GM21423 (cell line): ENCODE data around the gene TMEM269.
A peak's percentile ranks its signal among the peaks of the same experiment; 100 is the strongest.

Experiments used
- ATAC-seq: cut with Tn5 transposase; IDR thresholded peaks from one replicate; pipeline ENCODE4 v1.9.1; 2021; ENCODE audit warnings: mild to moderate bottlenecking, moderate library complexity; ENCODE audit not compliant: unreplicated experiment

The TMEM269 gene

DNA sequence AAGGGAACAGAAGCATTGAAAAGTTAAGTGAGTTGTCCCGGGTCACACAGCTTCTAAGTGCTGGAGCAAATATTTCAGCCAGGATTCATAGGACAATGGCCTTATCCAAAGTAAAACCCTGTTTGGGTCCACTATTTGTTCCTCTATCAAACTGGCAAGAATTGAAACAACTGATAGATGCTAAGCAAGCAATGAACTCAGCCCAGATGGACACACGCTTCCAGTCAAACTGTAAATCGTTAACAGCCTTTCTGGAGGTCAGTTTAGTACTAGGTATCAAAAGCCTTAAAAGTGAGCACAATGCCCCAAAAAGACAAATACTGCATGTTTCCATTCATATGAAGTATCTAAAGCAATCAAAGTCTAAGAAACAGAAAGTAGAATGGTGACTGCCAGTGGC lies 33.2 kb downstream of the TMEM269 start:
- ATAC-seq: no peak

DNA sequence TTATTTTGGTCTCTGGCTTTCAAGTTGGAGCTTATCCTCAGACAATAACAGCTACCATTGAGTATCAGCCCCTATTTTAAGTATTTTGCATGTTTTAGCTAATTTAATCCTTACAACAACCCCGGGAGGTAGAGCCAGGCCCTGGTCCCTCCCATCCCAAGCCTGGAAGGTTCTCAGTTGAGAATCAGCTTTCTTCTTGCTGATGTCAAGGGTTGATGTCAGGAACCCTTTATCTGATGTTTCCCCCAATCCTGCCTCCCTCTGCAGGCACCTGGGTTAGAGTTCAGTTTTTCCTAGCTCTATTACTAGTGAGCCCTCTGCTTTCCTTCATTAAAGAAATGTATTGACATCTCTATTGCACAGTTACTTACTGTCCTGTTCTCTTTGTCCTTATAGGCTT lies 36.0 kb downstream of the TMEM269 start:
- no peak for ATAC-seq

- ATAC-seq: no peak
Observed at GRCh38 chr1:42821690-42822089, 36.9 kb downstream of the TMEM269 start.

- ATAC-seq: no peak
Observed at GRCh38 chr1:42822800-42823392, 38.1 kb downstream of the TMEM269 start.

- no peak for ATAC-seq
Observed at GRCh38 chr1:42824481-42825035, 39.8 kb downstream of the TMEM269 start.

GRCh38 chr1:42825036-42825851 lies 40.5 kb downstream of the TMEM269 start:
- no peak for ATAC-seq

DNA sequence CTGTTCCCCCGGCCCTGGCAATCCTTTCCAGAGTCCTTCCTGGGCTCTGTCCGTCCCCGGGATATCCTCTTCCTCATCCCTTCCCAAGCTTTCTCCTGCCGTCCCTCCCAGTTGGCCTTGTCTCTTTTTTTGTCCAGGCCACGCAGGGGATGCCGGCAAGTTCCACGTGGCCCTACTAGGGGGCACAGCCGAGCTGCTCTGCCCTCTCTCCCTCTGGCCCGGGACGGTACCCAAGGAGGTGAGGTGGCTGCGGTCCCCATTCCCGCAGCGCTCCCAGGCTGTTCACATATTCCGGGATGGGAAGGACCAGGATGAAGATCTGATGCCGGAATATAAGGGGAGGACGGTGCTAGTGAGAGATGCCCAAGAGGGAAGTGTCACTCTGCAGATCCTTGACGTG lies 45.8 kb downstream of the TMEM269 start:
- ATAC-seq: no peak

DNA sequence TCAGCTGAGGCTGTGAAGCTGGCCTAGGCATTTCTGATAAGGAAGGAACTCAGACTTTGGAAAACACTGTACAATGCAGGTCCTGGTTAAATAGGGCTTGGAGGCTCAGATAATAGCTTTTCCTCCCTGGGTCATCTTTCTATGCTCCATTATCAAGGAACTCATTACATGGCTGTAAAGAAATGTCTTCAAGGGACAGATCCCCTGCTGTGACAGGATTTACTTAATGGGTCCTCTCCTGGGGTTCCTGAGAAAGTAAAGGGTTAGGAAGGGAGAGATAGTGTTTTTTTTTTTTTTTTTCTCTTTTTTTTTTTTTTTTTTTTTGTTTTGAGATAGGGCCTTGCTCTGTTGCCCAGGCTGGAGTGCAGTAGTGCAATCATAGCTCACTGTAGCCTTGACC lies 46.5 kb downstream of the TMEM269 start:
- no peak for ATAC-seq

- no peak for ATAC-seq
Observed at GRCh38 chr1:42832641-42833240, 48.0 kb downstream of the TMEM269 start.

- ATAC-seq: no peak
Observed at GRCh38 chr1:42833981-42834380, 49.2 kb downstream of the TMEM269 start.

DNA sequence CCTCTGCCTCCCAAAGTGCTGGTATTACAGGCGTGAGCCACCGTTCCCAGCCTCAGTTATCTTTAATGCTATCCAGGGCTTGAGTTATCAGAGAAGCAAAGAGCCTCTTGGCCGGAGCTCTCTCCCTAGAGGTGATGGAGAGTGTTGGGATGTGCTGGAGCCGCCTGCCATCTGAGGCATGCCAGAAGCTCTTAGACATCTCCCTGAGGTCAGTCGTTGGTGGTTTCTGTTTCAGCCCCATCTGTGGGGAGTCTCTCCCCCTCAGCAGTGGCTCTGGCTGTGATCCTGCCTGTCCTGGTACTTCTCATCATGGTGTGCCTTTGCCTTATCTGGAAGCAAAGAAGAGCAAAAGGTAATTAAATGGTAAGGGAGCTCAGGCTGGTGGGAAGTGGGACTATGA lies 50.0 kb downstream of the TMEM269 start:
- ATAC-seq: no peak

DNA sequence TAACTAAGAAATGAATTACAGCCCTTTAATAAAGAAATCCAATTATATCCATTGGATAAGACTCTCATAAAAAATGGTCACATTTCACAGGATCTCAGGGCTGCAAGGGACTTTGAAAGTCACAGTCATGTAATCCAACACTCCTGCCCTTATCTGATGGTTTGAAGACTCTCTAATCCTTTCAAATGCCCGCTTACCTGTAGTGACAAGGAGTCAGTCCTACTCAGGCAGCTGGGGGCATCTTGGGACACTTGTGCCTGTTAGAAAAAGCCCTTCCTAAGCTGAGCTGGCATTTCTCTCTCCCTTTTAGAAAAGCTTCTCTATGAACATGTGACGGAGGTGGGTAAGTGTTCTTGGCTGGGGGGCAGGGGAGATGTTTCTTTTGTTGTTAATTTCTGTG lies 50.6 kb downstream of the TMEM269 start:
- no peak for ATAC-seq

DNA sequence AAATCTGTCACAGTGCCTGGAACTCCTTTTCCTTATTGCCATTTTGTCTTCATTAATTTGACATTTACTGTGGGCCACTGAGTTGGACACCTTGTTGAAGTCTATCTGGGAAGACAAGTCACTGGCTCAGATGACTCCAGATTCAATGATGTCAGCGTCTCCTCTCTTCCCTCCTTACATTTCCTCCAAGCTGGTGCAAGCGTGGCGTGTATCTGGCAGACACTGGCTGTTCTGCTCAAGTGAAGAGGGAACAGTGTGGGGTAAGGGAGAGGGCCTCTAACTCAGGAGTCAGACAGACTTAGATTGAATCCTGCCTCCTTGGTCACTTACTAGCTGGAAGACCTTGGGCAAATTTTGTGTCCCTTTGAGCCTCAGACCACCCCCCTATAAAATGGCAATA lies 52.9 kb downstream of the TMEM269 start:
- ATAC-seq: no peak

DNA sequence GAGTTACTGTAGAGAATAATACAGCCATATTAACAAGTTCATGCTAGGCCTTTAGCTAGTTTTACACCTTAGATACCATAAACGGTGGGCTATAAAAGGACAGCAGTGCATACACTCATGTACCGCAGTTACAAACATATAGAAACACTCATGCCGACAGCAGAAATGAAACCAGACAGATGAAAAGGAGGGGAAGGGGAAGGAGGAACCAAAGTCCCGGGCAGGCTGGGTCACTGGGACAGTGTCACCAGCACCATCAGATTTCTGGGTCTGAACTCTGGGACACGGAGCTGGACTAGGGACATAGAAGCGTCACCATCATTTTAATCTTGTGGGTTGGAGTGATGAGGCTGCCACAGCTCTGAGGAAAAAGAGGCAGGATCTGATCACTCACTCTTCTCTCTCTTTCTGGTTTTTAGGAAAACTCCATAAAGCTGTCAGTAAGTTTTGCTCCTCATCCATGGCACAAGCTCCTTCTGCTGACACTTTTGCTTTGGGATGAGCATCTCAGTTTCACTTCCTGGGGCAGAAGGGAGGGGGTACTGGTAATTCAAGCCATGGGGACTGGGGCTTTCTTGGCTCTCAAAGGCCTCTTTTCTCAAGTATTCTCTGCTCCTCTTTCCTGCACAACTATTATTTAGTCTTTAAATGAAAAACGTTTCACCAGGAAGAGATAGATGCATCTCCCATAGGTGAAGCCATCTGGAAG lies 53.8 kb downstream of the TMEM269 start:
- ATAC-seq: no peak

DNA sequence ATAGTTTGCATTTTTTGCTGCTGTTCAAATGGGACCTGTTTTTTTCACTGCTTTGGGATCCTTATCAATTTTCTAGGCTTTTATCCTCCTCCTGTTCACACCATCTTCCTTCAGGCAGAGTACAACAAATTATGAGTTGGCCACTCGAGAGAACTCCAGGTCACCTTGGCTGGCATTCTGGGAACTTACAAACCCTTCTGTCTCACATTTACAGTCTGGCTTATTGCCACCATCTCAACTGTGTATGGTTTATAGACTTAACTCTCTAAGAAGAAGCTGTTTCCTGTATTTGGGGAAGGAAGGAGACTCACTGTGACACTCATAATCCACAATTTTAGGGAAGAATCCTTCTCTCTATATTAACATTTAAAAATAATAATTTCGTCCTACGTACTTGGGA lies 56.2 kb downstream of the TMEM269 start:
- no peak for ATAC-seq

GRCh38 chr1:42841440-42842147 lies 56.8 kb downstream of the TMEM269 start:
- ATAC-seq: no peak

DNA sequence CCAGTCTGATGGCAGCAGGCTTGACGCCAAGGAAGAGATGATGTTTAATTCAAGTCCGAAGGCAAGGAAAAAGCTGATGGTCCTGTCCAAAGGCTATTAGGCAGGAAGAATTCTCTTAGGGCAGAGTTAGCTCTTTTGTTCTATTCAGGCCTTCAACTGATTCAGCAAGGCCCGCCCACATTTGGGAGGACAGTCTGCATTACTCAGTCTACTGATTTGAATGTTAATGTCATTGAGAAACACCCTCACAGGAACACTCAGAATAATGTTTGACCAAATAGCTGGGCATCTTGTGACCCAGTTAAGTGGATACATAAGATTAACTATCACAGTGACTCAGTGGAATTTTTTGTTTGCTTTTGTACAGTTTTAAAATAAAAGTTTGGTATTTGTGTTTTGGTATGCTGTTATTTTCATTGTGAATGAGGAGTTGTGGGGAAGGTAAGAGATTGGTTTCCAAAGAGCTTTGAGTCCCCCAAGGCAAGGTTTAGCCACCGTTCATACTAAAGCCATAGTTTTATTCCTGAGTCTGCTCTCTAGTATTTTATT lies 59.9 kb downstream of the TMEM269 start:
- ATAC-seq: no peak

DNA sequence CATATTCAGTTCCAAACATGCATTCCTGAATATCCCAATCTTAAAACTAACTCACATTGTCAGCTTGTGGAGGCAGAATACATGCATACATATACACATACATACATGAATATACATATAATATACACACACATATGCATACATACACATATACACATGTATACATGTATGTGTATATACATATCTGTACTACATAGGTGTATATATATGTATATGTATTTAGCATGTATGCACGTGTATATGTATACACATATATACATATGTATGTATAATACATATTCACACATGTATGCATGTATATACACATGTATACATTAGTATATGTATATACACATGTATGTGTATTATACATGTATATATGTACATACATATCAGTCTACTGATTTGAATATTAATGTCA lies 60.4 kb downstream of the TMEM269 start:
- ATAC-seq: no peak

DNA sequence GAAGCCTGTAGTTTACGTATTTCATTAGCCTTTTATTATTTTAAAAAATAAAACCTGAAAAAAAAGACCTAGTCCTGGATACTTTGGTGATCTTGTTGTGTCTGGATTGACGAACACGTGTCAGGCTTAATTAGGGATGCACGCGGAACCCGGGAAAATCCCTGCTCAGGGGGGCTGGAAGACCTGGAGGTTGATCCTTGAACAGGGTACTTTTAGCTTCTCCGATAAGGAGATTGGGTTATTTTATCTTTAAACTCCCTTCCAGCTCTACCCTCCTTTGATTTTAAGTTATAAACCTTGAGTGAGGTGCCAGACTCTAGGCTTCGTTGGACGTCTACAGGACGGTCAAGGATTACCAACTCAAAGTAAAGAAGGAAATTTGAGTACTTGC lies 61.1 kb downstream of the TMEM269 start:
- peak; percentile 15 for ATAC-seq
